Thoracic aorta endothelial cell (primary cell): ENCODE measurements around the gene CYCS. TPM values are rescaled to one million over a fixed set of nuclear protein-coding genes. Genes with fewer than 3 reads are reported as not detected.

Experiments
- total RNA-seq: library from RNA; depleted of rRNA; stranded (reverse); fragments of >200 nt; gene quantifications from 2 replicates; pipeline ENCODE4 v1.2.3, GENCODE V29; 2012

The CYCS gene
- total RNA-seq: 102 and 127 TPM in 2 replicates

GRCh38 chr7:25125137-25125946 lies at the start of gene CYCS:
TSS of gene CYCS (minus strand) at chr7:25125260. CDS start at chr7:25124119, 1,141 bp downstream.

Other genes starting within 250 kb of the CYCS start
- 62.4 and 65.4 TPM in 2 replicates for gene OSBPL3, start 145.1 kb downstream of the CYCS start, total RNA-seq
- not detected in 2 replicates for gene NPVF, start 103.2 kb upstream of the CYCS start, total RNA-seq